Fibroblast of lung (primary cell): ENCODE data around the gene DCUN1D1. TPM values are rescaled to one million over a fixed set of nuclear protein-coding genes. Genes with fewer than 3 reads are reported as not detected.

Experiments used
- DNase-seq, 2 donors: peaks; one replicate each; pipeline versions ENCODE4 v3.0.0 to v3.0.0-alpha.2; 2010; ENCODE audit warnings: low read depth in 2 of 2
- H2AFZ ChIP-seq: 2 replicates; pipeline ENCODE4 v1.5.1; 2012; ENCODE audit warnings: low read length, control low read depth, inconsistent platforms
- H3K27ac ChIP-seq: 2 replicates; pipeline ENCODE4 v1.5.1; 2011; ENCODE audit warnings: low read length, control low read depth; ENCODE audit not compliant: insufficient read depth
- H3K27me3 ChIP-seq: 2 replicates; pipeline ENCODE4 v1.5.1; 2011; ENCODE audit warnings: mild to moderate bottlenecking, low read length; ENCODE audit not compliant: control insufficient read depth, insufficient read depth
- H3K36me3 ChIP-seq: 2 replicates; pipeline ENCODE4 v1.5.1; 2011; ENCODE audit warnings: low read length; ENCODE audit not compliant: control insufficient read depth, insufficient read depth
- H3K4me1 ChIP-seq: 2 replicates; pipeline ENCODE4 v1.5.1; 2011; ENCODE audit warnings: low read length; ENCODE audit not compliant: control insufficient read depth, insufficient read depth; ENCODE audit errors: extremely low read depth
- H3K4me2 ChIP-seq: 2 replicates; pipeline ENCODE4 v1.5.1; 2011; ENCODE audit warnings: low read length, control low read depth; ENCODE audit not compliant: insufficient read depth; ENCODE audit errors: extremely low read depth
- H3K4me3 ChIP-seq, 4 experiments: fragments of 200-600 bp in 1 of 4; sonication (generic) in 1 of 4; replicated peaks in 1 of 4; 2 replicates each; pipeline ENCODE4 v1.5.1; 2011 to 2016; ENCODE audit warnings: low read length in 4 of 4, low read depth in 3 of 4, mild to moderate bottlenecking in 3 of 4, control low read depth in 2 of 4, inconsistent platforms in 1 of 4, mixed read lengths in 1 of 4; ENCODE audit not compliant: insufficient read depth in 1 of 4; ENCODE audit errors: control extremely low read depth in 1 of 4
- H3K79me2 ChIP-seq: 2 replicates; pipeline ENCODE4 v1.5.1; 2012; ENCODE audit warnings: mild to moderate bottlenecking, low read length, inconsistent platforms; ENCODE audit not compliant: control insufficient read depth, insufficient read depth
- H3K9ac ChIP-seq: 2 replicates; pipeline ENCODE4 v1.5.1; 2011; ENCODE audit warnings: mild to moderate bottlenecking, low read length, control low read depth; ENCODE audit not compliant: insufficient read depth
- H3K9me3 ChIP-seq: 2 replicates; pipeline ENCODE4 v1.5.1; 2012; ENCODE audit warnings: low read depth, low read length; ENCODE audit not compliant: control insufficient read depth, insufficient read depth
- H4K20me1 ChIP-seq: 2 replicates; pipeline ENCODE4 v1.5.1; 2011; ENCODE audit warnings: low read length; ENCODE audit not compliant: control insufficient read depth, insufficient read depth; ENCODE audit errors: extremely low read depth
- EZH2 ChIP-seq: IDR thresholded peaks from 2 replicates; pipeline ENCODE4 v1.5.1; 2012; ENCODE audit warnings: low read length, control low read depth, mild to moderate bottlenecking; ENCODE audit errors: missing control alignments
- polyA minus RNA-seq: library from RNA; depleted of rRNA, polyadenylated mRNA; stranded (reverse); fragments of >200 nt; gene quantifications from 2 replicates; pipeline ENCODE4 v1.2.3, GENCODE V29; 2011; ENCODE audit warnings: low replicate concordance
- polyA plus RNA-seq, 2 donors: library from polyadenylated mRNA; depleted of rRNA in 1 of 2; stranded (reverse) in 1 of 2; unstranded in 1 of 2; fragments of >200 nt; gene quantifications; 2 replicates each; pipeline ENCODE4 v1.2.1, GENCODE V29; 2011 to 2012; ENCODE audit warnings: missing spikeins in 1 of 2
- total RNA-seq: library from RNA; depleted of rRNA; stranded (reverse); fragments of >200 nt; gene quantifications from 2 replicates; pipeline ENCODE4 v1.2.1, GENCODE V29; 2014
- TF ChIP-seq, protein P1 (sequence below), 2 donors: IDR thresholded peaks in 1 of 2; conservative IDR thresholded peaks in 1 of 2; 1 replicate in 1 of 2; 2 replicates in 1 of 2; pipeline ENCODE4 v1.5.1; 2011 to 2012; ENCODE audit warnings: low read length in 2 of 2, control low read depth in 1 of 2, inconsistent platforms in 1 of 2, low read depth in 1 of 2, mild to moderate bottlenecking in 1 of 2

The DCUN1D1 gene
- total RNA-seq (26.6 and 27.5 TPM in 2 replicates), polyA plus RNA-seq (27.7 and 31.0 TPM in 2 replicates), polyA minus RNA-seq (0.22 and 0.90 TPM in 2 replicates)
- polyA plus RNA-seq (2012), result 18.1 and 18.8 TPM in 2 replicates

DNA sequence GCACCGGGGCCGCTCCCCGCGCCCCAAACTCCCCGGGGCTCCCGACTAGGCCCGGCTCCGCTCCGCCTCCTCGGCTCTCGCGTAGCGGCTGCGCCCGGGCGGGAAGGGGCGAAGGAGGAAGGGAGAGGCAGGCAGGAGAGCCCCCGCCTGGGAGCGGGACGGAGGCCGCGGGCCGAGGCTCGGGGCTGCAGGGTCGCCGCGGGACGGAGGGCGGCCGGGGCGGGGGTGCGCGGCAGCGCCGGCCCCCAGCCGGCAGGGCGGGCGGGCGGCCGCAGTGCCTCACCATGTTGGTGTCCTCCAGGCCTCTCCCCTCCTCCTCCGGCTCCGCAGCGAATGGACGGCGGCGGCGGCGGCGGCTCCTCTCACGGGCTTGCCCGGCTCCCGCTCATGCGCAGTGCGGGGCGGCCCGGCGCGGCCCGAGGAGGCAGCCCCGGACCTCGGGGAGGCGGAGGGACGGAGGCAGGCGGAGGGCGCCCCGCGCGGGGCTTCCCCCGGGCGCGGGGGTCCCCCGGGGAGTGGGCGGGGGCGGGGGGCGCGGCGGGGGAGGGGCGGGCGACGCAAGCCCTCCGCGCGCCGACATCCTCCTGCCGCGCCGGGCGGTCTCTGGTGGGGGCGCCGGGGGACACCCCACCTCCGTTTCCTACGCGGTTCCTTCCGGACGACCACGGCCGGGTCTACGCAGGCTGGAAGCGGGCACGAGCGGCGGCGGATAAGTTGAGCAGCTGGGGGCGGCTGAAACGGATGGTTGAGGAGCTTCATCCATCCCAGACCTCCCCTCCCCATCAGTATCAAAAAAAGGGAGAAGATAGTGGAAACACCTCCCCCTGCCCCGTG, at the start of gene DCUN1D1:
Gene DCUN1D1 (minus strand): TSS at position 335 of the 834 bp plus-strand sequence. CDS start 49 bp downstream, at position 286.
- Histone ChIP-seq H3K36me3 (no peaks in the 10 kb centered on the region), H3K79me2 (peaks cover 41% of the 10 kb centered on the region), H3K9me3 (no peaks in the 10 kb centered on the region), H4K20me1 (no peaks in the 10 kb centered on the region), H3K9ac (peak within 1 kb of the TSS; percentile 76), H3K4me2 (peak within 1 kb of the TSS; percentile 89), H2AFZ (peak within 1 kb of the TSS; percentile 67), H3K4me1 (no peaks in the 10 kb centered on the region), H3K4me3 (peak within 1 kb of the TSS; percentile 68 to 94 (median 87)), H3K27me3 (no peaks in the 10 kb centered on the region), H3K27ac (peak within 1 kb of the TSS; percentile 52)
- TF ChIP-seq, protein P1, sequence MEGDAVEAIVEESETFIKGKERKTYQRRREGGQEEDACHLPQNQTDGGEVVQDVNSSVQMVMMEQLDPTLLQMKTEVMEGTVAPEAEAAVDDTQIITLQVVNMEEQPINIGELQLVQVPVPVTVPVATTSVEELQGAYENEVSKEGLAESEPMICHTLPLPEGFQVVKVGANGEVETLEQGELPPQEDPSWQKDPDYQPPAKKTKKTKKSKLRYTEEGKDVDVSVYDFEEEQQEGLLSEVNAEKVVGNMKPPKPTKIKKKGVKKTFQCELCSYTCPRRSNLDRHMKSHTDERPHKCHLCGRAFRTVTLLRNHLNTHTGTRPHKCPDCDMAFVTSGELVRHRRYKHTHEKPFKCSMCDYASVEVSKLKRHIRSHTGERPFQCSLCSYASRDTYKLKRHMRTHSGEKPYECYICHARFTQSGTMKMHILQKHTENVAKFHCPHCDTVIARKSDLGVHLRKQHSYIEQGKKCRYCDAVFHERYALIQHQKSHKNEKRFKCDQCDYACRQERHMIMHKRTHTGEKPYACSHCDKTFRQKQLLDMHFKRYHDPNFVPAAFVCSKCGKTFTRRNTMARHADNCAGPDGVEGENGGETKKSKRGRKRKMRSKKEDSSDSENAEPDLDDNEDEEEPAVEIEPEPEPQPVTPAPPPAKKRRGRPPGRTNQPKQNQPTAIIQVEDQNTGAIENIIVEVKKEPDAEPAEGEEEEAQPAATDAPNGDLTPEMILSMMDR (conservative IDR thresholded peaks at IDR 0.05 in 1 of 2, IDR thresholded peaks at IDR 0.05 in 1 of 2; ENCODE audit: low read depth in 1 of 2, low read length in 2 of 2), result no peak
- TF ChIP-seq EZH2, result no peak
- DNase-seq, result peak; percentile 78 to 81

DNA sequence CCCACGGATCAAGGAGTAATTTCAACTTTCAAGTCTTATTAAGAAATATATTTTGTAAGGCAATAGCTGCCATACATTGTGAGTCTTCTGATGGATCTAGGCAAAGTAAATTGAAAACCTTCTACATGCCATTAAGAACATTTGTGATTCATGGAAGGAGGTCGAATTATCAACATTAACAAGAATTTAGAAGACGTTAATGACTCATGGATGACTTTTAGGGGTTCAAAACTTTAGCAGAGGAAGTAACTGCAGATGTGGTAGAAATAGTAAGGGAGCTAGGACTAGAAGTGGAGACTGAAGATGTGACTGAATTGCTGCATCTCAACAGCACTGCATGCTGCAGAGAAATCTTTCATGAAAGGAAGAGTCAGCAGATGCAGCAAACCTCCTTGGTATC, 48.1 kb upstream of the DCUN1D1 start:
- H3K79me2 ChIP-seq, result no peaks in the 10 kb centered on the region
- H3K9me3 ChIP-seq, result no peaks in the 10 kb centered on the region
- no peaks in the 10 kb centered on the region for H3K4me1 ChIP-seq
- no peak overlapping the region for H3K9ac ChIP-seq
- no peak overlapping the region for H3K4me2 ChIP-seq
- DNase-seq, result no peak
- TF ChIP-seq, protein P1 (conservative IDR thresholded peaks at IDR 0.05 in 1 of 2, IDR thresholded peaks at IDR 0.05 in 1 of 2; ENCODE audit: low read depth in 1 of 2, low read length in 2 of 2), result no peak
- H3K27me3 ChIP-seq, result no peaks in the 10 kb centered on the region
- H3K36me3 ChIP-seq, result peaks cover 2% of the 10 kb centered on the region
- no peaks in the 10 kb centered on the region for H4K20me1 ChIP-seq
- H3K27ac ChIP-seq, result no peak overlapping the region
- H2AFZ ChIP-seq, result no peak overlapping the region
- H3K4me3 ChIP-seq, result no peak overlapping the region

DNA sequence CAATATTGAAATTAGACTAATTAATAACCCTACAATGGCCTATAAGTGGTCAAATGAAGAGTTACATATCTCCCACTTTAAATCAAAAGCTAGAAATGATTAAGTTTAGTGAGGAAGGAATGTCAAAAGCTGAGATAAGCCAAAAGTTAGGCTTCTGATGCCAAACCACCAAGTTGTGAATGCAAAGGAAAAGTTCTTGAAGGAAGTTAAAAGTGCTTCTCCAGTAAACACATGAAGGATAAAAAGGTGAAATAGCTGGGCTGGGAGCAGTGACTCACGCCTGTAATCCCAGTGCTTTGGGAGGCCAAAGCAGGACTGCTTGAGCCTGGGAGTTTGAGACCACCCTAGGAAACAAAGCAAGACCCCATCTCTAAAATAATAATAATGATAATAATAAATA, 46.9 kb upstream of the DCUN1D1 start:
- Histone ChIP-seq H3K9ac (no peak overlapping the region), H4K20me1 (no peaks in the 10 kb centered on the region), H3K9me3 (no peaks in the 10 kb centered on the region), H3K27ac (no peak overlapping the region), H3K36me3 (peaks cover 2% of the 10 kb centered on the region), H3K27me3 (no peaks in the 10 kb centered on the region), H3K4me3 (no peak overlapping the region), H3K4me2 (no peak overlapping the region), H3K79me2 (no peaks in the 10 kb centered on the region), H3K4me1 (no peaks in the 10 kb centered on the region), H2AFZ (no peak overlapping the region)
- TF ChIP-seq, protein P1 (conservative IDR thresholded peaks at IDR 0.05 in 1 of 2, IDR thresholded peaks at IDR 0.05 in 1 of 2; ENCODE audit: low read depth in 1 of 2, low read length in 2 of 2), result no peak
- TF ChIP-seq EZH2, result no peak
- peak in 1 of 2 donors; percentile 73 for DNase-seq
